ENCODE results near the gene LPGAT1.

DNA sequence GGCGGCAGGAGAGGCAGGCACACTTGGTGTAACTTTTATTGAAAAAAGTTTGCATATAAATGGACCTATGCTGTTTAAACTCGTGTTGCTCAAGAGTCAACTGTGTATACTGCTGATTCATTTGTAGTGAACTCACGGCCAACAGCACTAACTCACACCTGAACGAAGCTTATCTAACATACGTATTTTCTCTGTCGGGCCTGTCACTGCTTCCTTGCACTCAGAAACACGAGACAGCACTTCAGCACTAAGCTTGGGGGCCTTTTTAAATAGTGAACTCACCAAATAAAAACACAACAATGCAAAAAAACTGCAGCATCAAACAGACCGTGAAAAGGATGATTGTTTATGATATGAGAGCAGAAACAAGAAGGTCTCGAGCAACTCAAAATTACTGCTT, 96.2 kb downstream of the LPGAT1 start:
- TF ChIP-seq, protein P1, sequence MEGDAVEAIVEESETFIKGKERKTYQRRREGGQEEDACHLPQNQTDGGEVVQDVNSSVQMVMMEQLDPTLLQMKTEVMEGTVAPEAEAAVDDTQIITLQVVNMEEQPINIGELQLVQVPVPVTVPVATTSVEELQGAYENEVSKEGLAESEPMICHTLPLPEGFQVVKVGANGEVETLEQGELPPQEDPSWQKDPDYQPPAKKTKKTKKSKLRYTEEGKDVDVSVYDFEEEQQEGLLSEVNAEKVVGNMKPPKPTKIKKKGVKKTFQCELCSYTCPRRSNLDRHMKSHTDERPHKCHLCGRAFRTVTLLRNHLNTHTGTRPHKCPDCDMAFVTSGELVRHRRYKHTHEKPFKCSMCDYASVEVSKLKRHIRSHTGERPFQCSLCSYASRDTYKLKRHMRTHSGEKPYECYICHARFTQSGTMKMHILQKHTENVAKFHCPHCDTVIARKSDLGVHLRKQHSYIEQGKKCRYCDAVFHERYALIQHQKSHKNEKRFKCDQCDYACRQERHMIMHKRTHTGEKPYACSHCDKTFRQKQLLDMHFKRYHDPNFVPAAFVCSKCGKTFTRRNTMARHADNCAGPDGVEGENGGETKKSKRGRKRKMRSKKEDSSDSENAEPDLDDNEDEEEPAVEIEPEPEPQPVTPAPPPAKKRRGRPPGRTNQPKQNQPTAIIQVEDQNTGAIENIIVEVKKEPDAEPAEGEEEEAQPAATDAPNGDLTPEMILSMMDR (conservative IDR thresholded peaks at IDR 0.05): no peak
- TF ChIP-seq ZFX (IDR thresholded peaks at IDR 0.05): no peak
